Lower leg skin (tissue), 3 donors: Measurements from ENCODE around the gene CTSF.

Experiments
- CTCF ChIP-seq, 3 donors: fragments of 450-650 bp; IDR thresholded peaks; one replicate each; pipeline ENCODE4 v1.5.1; 2016; ENCODE audit warnings: antibody characterized with exemption in 3 of 3, mild to moderate bottlenecking in 3 of 3, moderate library complexity in 2 of 3
- POLR2A ChIP-seq, 2 donors: fragments of 450-650 bp; IDR thresholded peaks; one replicate each; pipeline ENCODE4 v1.6.1; 2016 to 2017; ENCODE audit warnings: antibody characterized with exemption in 2 of 2, mild to moderate bottlenecking in 1 of 2, moderate library complexity in 1 of 2

GRCh38 chr11:66546966-66547661 is 21.3 kb downstream of the CTSF start:
- TF ChIP-seq CTCF (IDR thresholded peaks at IDR 0.05) (no peak), POLR2A (IDR thresholded peaks at IDR 0.05) (no peak)
